ENCODE measurements around the gene GPR141.
"Not testable (repeated sequence)": the region's sequence is repeated elsewhere in the genome, so short reads cannot be mapped to it uniquely, and the experiment has no call there.

Gene GPR141

DNA sequence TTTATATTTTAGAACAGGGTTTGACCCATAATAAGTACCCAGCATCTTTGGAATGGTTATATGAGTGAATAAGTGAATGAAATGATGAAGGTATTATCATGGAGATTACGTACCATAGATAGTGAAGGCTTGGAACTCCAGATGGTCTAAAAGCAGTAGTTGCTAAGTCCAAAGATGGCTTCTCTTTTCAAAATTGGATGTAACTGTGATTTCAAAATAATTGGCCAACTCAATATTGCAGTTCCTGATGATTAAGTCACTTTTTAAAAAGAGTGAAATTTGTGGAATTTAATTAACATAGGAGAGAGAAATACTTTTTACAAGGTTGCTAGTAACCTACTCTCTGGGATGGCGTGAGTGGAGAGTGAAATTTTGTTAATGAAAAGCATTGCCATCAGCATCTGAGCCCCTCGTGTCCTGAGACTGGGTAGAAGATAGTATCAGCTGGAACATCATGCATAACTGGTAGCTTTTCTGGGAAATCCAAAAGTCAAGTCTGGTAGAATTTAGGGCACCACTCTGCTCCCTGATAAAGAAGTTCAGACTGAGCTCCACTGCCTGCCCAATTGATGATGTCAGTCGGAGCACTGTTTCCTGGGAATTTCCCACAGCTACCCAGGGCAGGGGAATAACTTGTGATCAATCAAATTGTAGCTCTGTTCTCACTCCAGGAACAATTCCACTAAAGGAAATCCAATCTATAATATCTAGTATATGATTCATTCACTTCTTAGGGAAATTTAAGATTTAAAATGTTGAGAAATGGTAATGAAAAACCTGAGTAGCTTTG is 3.2 kb downstream of the GPR141 start:
- DNase-seq, result no peak

DNA sequence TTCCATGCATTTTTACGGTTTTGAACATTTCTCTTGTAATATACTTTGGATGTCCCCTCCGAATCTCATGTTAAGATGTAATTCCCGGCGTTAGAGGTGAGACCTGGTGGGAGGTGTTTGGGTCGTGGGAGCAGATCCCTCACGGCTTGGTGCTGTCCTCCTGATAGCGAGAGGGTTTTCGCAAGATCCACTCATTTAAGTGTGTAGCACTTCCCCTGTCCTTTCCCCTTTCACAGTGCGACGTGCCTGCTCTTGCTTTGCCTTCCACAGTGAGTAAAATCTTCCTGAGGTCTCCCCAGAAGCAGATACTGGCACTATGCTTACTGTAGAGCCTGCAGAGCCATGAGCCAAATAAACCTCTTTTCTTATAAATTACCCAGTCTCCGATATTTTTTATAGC is 6.6 kb downstream of the GPR141 start:
- DNase-seq, result no peak

DNA sequence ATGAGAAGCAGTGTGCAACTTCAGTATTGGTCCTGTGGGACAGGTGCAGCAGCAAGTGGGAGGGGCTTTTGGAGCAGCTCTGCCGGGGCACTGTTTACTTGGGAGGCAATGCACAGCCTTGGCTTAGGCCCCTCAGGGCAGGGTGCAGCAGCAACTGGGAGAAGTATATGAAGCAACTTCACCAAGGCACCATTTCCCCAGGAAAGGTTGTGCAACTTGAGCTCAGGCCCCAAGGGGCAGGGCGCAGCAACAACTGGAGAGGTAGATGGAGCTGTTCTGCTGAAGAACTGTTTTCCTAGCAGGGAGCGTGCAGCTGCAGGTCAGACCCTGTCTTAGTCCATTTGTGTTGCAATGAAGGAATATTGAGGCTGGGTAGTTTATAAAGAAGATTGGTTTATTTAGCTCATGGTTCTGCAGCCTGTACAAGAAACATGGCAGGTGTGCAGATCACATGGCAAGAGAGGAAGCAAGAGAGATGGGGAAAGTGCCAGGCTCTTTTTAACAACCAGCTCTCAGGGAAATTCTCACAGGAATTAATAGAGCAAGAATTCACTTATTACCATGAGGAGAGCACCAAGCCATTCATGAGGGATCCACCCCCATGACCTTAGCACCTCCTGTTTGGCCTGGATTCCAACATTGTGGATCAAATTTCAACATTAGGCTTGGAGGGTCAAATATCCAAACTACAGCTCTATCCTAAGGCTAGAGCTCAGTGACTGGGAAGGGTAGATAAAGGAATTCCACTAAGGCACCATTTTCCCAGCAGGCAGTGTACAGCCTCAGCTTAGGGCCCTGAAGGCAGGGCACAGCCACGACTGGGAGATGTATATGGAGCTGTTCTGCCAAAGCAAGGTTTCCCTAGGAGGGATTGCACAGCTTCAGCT is 10.9 kb downstream of the GPR141 start:
- DNase-seq, result no peak

DNA sequence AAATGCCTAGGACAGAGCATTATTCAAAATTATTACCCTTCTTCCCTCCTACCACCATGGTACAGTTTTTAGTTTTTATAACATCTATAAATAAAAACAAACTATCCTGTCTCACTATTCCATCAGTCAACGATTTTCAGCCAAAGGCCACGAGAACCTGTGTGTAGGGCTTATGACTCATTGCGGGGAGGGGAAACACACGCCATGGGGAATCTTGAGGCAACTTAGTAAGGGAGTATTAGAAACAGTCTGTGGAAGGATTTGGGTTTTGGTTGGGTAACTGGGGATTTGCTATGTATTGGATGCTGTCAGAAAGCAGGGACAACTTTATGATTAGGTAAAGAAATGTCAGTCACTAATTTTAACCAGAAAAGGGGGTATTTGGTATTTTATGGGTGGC is 14.7 kb downstream of the GPR141 start:
- no peak for DNase-seq

DNA sequence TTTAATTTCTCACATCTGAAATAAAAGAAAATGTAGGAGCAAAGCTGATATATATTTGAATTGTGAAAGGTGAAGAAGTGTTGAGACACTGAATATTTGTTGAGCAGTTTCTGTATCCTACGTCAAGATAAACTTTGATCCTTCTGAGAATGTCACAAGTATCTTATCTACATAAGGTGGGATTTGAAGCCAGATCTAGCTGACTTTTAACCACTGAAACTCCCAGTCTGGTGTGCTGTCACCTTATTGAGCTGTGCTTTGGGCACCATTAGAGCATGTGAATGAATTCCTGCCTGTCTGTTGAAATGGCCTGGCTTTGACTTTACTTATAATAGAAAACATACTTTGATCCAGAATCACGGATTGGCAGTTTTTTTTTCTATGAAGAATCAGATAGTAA is 15.2 kb downstream of the GPR141 start:
- DNase-seq, result no peak

DNA sequence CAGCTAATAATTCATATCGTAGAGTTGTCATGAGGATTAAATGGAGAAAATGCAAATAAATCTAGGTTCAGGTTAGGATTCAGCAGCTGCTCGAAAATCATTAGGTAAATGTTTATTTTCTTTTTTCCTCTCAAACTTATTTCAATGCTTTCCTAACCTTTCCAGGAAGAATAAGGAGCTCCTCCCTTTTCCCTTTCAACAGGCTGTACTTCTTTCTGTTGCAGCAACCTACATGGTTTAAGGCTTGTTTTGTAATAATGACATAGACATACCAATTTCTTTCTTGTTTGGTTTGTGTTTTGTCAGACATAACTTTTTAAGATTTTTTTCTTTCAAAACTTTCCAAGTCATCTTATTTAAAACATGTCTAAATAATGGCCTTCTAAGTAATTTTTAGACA is 18.2 kb downstream of the GPR141 start:
- DNase-seq, result no peak

DNA sequence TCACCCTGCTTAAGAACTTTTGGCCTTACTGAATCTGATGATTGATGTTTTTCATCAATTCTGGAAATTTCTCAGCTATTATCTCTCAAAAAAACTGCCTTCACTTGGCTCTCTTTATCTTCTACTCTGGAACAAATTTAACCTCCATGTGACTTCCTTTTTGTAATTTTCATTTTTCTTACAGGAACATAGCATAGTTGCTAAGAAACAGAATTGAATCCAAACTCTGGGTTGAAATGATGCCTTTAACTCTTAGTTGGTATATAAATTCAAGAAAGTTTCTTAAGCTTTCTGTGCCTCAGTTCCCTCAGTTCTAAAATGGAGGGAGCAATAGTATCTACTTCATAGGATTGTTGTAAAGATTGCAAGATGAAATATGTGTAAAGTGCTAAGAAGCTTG is 19.8 kb downstream of the GPR141 start:
- DNase-seq, result no peak

DNA sequence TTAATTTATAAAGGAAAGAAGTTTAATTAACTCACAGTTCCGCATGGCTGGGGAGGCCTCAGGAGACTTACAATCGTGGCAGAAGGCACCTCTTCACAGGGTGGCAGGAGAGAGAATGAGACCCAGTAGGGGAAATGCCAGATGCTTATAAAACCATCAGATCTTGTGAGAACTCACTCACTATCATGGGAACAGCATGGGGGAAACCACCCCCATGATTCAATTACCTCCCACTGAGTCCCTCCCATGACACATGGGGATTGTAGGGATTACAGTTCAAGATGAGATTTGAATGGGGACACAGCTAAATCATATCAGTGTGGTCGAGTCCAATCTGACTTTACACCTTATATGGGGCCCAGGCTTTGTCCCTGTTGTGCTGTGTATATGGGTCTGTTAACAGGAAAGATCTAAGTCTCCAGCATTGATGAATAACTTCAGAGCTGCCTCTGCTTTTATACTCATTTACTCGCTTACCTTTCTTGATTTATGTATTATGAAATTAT is 20.8 kb downstream of the GPR141 start:
- not testable (repeated sequence) for DNase-seq

DNA sequence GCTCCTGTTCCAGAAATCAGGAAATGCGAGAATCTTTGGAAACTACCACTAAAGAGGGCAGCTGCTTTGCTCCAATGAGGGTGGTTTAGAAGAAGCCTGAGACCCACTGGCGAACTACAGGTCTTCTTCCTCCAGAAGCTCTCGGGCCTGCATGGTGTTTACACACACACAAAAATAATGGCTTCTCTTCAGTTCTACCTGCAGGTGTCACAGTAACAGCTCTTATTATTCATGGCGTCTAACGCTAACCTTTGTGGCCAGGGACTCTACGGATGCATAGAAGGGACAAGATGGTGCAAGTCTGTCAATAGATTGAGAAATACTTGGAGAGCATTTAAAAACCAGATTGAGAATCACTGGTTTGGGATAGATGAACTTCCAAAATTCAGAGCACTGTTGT is 22.4 kb downstream of the GPR141 start:
- DNase-seq, result no peak

DNA sequence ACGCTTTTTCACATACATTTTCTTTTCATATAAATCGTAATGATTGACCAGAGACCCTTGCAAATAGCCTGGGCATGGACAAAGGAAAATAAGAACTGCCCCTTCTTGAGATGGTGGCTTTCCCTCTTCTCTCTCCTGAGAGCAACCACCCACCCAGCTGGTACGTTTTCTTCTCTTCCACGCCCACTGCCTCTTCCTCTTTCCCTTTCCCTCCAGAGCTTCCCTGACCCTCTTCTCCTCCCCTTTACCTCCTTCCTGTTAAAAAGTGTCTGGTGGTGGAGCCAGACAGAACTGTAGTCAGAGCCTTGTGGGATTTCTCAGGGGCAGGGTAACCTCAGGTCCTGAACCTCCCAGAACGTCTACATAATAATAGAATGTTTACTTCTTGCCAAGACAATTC is 23.2 kb downstream of the GPR141 start:
- DNase-seq, result no peak

DNA sequence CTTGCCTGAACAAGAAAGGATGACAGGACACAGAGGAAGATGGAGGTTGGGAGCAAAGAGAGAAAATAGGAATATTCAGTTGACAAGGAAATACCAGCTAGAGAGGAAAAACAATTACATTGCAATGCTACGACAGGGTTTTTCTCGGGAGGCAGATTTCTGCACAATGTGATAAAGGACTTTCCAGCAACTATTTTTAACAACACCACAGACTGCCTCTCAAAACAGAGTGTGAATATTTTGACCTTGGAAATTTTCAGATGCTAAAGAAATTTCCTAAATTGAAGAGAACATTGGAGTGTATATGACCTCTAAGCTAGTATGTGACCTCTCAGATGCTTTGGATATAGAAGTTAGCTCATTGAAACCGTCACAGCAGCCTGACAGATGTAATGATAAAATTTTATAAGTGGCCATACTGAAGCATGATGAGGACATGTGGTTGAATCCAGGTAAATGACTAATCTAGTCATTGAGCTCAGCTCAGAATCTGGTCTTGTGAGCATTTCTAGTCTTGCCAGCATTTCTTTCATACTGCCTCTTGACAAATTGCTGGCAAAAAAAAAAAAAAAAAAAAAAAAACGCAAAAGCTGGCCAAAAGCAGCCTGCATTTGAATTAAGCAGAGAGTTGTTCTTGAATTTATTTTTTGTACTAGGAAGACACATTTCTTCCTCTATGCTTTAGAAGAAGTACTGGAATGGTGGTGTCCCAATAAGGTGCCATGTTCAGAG is 24.4 kb downstream of the GPR141 start:
- no peak for DNase-seq

DNA sequence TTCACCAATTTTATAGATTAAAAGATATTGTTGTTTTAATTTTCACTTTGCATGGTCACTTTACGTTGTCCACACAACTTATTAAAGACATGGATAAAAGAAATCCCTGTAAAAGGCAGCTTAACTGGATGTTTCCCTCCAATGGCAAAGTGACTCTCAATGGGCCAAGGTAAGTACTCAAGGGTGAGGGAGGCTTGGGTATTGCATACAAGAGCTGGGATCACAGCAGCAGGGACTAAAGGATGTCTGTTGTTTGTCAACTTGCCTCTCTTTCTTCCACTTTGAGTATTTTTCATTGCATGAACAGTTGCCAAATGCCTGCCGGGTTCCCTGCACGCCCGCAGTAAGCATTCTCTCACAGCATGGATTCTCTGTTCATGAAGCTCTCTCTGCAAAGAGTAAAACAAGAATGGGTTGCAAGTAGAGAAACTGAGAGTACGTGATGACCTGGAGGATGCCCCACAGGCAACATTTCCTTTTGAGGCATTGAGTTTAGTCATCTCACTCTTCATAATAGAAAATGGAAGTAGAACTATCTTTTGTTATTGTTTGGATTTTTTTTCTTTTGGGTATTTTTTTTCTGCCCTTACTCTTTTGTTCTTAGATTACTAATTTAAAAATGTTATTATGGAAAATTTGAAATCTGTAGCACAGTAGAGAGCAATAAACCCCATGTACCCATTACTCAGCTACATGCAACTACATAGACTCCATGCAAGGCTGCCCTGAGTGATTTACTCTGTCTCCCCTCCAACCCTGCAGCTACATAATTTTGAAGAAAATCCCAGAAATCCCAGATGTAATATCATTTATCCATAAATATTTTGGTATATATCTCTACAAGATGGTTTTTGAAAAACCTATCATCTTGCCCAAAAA is 26.3 kb downstream of the GPR141 start:
- no peak for DNase-seq

DNA sequence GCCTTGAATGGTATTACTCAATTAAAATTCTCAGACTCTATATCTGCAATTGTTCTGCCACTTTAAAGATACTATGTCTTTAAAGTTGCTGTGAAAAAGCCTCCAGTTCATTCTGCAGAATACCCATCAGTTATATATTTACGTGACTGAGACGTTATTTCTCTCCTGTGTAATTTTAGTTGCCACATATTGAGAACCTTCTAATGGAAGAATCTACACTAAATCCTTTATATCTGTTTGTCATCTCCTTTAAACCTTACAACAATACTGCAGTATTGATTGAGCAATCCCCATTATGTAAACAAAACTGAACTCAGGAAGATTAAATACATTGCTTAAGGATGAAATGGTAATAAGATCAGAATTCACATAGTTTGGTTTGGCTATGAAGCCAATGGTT is 30.0 kb downstream of the GPR141 start:
- no peak for DNase-seq

DNA sequence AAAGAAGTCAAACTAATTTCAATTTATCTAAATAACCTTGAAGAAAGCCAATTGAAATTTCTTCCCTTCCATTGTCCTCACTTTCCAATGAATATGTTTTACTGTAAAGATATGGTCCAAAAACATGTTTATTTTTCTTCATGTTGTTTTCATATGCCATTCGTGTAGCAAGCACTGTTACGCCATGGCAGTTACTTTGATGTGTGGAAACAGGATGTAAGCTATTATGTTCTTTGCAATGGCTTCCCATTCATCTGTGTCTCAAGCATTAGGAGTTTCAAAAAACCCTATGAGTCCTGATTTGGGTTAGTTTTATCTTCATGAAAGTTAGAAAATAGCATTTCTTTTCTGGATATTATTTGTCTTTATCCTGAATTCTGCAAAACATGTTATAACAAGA is 31.0 kb downstream of the GPR141 start:
- DNase-seq, result no peak

DNA sequence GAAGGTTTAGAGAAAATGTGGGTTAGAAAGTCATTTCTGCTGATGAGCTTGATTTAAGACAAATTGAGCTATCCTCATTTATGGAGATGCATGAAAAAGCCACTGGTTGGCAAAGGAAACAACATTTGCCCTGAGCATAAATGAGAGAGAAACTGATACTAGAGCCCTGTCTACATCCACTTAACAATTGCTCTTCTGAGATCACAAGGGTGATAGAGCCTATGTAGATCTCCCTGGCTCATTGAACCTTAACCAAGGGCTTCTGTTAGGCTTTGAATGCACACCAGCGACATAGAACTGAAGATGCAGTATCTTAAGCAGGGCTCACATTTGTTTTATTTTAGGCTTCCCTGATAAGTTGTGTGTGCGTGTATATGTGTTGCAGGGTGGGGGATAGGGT is 35.0 kb downstream of the GPR141 start:
- no peak for DNase-seq

DNA sequence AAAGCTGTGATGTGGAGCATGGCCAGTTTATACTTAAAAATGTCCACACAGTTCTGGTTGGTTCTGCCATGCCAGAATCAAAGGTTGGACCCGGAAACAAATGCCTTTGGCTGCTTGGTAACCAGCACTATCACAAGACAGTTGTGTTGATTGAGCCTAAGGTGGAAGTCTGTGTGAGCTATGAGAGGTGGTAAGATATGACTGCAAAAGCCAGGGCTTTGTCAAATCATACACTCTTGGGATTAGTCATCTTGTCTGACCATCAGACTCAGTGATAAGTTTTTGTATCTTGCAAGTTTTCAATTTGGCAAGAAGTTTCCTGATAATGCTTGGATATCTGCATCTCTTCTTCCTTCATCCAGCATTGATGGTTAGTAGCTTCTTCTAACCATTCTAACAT is 35.5 kb downstream of the GPR141 start:
- no peak for DNase-seq

DNA sequence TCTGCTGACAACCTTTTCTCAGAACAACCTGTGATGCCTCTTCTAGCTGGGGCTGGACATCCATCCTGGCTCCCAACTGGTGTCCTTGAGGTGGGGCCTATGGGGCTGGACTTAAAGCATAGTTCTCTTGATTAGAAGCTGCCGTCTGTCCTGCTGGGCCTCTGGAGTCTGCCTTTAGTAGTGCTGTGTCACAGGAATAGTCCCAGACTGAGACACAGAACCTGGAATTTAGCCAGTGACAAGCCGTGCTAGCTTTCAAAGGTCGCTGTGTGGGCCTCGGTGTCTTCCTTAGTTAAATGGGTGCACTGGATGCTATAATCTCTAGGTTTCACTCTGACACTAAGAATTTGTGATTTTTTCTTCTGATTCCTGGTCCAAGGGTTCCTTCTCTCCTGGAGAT is 41.2 kb downstream of the GPR141 start:
- no peak for DNase-seq

DNA sequence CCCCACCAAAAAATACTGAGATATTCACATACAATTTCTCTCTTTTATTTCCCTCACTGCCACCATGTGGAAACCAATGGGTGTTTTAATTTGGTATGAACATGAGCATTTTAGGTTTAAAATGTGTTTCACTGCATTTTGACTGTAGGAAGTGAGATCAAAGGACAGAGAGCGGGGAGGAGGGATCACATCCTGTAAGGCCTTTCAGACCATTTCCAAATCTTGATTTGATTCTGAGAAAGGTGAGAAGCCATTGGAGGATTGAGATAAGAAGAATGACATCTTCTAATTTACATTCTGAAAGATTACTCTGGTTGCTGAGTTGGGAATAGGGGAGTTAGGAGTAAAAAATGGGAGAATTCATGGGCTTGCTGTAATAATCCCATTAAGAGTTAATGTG is 42.5 kb downstream of the GPR141 start:
- no peak for DNase-seq

DNA sequence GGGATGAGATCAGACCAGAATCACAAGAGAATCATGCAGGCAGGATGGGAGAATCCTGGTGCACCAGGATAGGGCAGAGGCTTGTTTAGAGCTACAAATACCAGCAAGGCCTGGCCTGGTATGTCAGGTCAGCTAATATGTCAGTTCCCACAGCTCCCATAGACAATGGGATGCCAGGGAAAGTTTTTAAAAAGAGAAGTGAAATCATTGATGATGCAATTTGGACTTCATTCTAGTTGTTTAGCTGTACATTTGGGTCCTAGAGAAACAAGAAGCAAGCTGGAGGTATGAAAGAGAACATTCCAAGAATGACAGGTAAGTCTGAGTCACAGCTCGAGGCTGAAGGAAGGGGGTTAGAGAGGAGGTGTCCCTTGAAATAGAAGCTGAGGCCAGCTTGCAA is 45.2 kb downstream of the GPR141 start:
- DNase-seq, result no peak

DNA sequence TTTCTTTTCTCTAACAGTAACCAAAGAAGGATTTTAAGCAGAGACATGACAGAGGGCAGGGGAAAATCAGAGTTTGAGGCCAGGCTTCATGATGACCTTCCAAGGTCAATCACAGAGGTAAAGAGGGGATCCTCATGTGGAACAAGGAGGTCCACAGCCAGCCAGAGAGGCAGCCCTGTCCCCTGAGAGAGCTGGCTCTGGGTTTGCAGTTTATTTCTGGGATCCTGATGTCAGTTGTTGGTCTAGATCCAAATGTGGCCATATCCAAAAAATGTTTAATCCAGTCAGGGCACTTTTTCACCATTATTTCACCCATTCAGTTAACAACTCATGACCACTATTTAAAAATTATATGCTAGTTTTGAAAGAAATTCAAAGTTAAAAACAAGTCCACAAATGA is 45.6 kb downstream of the GPR141 start:
- DNase-seq, result no peak

DNA sequence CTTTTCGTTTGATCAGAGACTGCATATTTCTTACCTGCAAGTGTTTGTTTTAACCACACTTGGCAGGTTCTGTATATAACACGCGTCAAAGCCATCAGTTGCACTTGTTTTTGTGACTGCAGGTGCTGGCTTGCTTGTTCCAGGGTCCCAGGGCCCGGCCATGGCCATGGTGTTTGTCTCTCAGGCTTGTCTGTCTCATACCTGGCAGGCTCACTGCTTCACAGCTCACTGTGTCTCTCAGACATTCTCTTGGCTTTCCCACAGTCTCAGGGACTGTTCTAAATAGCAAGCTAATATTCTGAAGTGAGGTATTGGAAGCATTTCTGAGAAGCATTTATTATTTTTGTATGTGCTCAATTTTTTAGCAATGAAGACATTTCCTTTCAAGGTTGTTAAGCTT is 46.9 kb downstream of the GPR141 start:
- DNase-seq, result no peak

DNA sequence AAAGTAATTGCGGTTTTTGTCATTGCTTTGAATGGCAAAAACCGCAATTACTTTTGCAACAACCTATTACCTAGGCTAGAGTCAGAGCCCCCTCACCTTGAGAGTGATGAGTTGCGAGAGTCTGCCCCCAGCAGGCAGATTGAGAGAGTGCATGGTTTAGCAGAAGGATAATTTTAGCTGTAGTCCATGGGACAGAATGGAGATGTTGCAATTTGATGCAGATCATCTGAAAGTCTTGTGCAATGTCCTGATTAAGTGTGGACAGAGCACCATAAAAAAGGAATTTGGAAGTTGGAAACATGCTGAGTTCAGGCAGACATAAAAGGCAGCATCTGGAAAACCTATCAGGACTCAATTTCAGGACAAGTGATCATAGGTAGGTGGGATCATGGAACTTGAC is 48.7 kb downstream of the GPR141 start:
- no peak for DNase-seq
